Epidermal melanocyte (primary cell): ENCODE data around the gene COL23A1.

Experiments used
- DNase-seq: peaks from one replicate; pipeline ENCODE4 v3.0.0; 2011; ENCODE audit warnings: low spot score; ENCODE audit not compliant: insufficient read length

COL23A1 gene

DNA sequence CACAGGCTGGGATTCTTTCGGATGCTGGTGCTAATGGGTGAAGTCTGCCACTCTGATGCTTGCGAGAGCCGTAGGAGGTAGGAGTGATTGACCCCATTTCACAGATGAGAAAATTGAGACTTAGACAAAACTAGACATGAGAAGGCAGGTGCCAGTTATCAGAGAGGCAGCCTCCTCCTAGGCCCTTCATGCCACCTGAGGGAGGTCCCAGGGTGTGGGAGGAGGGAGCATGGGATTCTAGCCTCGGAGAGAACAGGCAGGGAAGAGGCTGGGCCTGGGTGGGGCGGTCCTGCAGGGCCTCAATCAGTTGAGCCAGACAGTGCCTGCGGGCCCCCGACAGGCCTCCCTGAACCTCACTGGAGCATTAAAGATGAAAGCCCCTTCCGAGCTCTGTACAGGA is 112.4 kb downstream of the COL23A1 start:
- no peak for DNase-seq

DNA sequence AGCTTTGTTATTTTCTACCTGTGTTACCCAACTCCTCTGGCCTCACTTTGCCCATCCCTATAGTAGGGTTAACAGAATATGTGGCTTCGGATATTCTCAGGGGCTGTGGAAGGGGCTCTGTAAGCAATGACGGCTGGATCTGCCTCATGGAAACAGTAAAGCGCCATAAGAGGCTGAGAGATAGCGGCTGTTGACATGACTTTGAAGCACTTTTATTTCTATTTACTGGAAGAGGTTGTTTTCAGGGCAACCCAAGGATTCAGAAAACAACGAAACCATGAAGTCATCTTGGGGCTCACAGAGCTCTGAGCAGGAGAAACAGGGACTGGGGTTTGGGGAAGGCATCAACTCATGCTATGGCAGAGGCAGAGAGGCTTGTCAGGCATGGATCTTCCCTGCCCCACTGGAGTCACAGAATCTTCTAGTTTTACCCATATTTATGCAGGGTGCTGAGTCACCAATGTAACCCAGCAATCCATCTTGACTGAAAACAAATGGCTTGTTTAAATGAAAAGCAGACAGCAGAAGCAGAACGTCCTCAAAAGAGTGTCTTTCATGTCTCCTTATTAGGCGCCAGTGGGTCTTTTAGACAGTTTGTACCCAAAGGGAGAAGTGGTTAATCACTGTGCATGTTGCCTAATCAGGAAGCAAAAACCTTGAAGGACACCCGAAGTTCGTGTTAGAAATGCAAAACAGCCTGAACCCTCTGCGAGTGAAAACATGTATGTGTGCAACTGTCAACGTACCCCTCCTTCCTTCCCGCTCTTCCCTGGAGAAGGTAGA is 113.0 kb downstream of the COL23A1 start:
- no peak for DNase-seq

DNA sequence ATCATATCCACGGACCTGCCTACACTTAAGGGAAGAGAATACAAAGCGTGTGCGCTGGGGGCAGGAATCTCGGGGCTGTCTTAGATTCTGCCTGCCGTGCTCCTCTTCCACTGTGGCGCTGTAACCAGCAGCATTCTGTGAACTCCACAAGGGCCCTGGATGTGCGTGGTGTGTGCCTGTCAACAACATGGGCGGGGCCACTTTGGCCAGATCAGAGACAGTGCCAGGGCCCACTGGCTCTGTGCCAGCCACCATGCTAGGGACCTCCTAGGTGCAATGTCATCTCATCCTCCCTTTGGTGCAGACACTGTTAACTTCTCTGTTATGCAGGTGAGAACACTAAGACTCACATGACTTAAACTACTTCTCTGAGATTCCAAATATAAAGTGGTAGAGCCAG is 113.7 kb downstream of the COL23A1 start:
- DNase-seq: no peak

DNA sequence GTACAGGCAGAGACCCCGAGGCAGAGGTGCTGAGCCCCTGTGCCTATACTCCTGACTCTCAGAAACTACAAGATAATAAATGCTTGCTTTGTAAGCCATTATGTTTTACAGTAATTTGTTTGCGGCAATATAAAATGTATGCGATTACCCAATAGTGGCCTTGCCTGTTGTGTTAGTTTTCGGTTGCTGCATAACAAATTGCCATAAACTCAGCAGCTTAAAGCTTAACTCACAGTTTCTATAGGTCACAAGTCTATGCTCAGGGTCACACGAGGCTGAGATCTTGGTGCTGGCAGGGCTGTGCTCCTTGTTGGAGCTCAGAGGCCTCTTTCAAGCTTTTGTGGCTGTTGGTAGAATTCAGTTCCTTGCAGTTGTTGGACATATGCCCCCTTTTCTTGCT is 114.8 kb downstream of the COL23A1 start:
- no peak for DNase-seq

DNA sequence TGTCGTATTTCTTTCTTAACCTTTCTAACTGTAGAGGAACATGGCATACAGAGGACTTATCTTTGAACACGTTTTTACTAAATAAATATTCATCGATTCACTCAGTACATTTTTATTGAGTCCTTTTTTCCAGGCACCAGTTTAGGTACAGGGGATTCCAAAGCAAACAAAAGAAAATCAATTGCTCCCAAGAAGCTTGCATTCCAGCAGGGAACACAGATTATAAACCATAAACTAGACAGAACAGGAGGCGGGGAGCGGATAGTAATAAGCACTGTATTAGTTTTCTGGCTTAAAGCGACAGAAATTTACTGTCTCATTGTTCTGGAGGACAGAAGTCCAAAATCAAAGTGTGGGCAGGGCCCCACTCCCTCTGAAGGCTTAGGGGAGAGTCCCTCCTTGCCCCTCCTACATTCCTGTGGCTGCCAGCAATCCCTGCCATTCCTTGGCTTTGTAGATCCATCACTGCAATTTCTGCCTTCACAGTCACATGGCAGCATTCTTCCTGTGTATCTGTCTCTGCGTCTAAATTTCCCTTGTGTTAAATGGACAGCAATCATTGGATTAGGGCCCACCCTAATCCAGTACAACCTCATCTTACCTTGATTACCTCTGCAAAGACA is 115.5 kb downstream of the COL23A1 start:
- no peak for DNase-seq

DNA sequence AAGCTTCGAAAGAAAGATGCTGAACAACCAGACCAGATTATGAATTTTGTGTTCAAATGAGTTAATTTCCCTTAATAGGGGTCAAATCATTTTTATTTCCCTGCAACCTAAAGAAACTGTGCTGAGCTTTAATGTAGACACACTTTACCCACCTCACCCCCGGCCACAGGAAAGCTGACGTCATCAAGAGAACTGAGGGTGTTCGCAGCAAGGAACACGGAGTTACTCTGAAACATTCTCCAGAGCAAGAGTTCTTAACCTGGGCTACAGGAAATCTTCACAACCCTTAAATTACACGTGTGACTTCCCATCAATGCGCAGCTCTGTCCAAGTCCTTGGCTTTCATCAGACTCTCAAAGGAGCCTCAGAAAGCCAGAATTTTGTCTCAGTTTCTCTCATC is 116.3 kb downstream of the COL23A1 start:
- DNase-seq: no peak

DNA sequence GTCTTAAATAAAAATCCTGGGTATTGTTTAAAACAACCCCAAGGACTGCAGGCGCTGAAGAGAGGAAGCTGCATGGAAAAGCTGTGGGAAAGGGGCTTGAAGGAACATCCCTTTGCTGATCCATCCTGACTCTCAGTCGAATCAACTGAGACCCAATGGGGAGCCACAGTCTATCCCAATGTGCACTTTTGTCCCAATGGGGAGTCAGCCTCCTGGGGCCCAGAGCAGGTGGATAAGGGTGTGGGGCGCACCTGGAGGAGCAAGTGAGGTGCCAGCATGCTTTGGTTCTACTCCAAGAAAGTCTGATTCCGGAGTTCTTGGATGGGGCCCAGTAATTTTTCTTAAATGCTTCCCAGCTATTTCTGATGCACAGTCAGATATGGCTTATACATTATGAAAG is 118.1 kb downstream of the COL23A1 start:
- no peak for DNase-seq

DNA sequence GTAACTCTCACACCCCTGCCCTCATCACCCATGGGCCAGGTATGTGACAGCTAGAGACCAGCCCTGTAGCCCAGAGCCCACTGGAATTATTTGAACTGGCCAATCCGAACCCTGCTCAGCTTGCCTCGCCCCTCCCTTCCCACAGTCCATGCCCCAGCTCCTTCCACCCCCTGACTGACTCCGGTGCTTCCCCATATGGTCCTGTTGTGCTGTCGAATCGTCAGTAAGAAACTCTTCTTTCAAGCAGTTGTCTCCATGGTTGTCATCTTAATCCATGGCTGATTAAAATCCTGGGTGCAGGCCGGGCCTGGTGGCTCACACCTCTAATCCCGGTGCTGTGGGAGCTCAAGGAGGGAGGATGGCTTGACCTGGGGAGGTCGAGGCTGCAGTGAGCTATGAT is 118.5 kb downstream of the COL23A1 start:
- no peak for DNase-seq

DNA sequence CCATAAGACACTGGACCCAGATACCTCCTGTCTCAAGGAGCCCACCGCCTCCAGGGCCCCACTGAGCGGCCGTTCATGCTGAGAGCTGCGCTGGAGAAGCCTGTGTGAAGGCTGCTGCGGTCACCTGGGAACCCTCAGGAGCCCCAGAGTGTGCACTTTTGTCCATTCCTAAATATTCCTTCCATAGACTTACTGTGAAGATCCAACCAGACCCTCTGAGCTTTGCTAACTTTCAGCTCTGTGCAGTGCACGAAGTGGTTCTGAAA is 119.5 kb downstream of the COL23A1 start:
- no peak for DNase-seq

DNA sequence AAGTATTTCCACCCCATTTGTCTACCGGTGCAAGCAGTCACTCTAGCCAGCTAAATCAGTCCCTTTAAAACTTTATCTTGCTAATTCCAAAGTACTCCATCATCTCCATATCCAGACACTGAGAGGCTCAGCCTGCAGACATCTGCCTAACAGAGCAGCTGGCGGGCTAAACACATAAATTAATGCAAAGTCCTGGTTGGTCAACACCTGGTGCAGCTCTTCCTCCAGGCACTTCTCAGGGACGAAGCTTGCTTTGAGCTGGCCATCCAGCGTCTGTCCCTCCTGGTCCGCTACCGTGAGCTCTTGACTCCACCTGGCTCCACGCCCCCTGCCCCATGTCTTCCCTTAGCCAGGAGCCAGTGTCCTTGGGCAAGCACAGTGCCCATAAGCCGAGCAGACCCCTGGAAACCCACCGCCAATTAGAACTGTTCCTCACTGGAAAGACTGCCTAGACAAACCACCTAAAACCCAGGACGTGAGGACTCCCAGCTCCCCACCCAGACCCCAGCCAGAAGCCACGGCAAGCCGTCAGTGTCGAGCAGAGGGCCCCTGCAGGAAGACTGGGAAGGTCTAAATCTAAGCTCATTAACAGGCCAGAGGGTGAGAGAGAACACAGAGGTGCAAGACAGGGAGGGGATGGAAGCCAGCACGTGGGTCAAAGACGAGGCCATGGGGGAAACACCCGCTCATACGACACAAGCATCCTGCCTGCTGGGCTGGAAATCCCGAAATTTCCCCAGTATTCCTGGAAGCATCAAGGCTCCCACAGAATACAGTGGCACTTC is 120.0 kb downstream of the COL23A1 start:
- DNase-seq: no peak

DNA sequence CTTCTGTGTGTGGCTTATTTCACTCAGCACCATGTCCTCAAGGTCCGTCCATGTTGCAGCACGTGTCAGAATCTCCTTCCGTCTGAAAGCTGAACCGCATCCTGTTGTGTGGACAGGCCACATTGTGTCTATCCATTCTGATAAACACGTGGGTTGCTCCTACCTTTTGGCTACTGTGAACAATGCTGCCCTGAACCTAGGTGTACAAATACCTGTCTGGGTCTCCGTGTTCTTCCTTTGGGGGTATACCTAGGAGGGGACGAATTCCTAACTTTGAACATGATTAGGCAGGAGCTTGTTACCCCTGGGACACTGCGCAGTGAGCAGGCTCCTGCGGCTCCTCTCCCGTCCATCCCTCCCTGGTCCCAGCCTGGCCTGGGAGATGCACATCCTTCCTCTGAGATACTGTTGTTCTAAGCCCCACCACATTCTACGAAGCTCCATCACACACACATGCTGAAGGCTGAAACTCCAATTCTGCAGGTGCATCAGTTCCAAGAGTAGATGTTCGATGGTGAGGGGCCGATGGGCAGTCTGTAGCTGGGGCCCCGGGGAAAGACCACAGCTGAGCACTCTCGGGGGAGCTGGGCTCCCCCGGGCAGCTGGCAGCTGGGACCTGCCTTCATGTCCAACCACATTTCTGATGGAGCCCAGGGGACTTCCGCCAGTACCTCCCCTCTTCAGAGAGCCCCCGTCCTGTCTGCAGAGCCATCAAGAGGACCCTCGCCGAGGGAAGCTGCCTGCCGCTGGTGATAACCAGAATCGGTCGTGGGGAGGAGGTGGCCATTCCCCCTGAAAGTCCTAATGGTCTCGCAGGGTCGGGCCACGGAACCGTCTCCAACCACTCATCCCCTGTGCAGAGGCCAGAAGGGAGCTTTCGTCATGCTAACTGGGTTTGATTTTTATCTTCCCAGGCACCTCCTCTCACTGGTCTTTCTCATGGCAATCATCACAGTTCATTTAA is 120.9 kb downstream of the COL23A1 start:
- DNase-seq: no peak

DNA sequence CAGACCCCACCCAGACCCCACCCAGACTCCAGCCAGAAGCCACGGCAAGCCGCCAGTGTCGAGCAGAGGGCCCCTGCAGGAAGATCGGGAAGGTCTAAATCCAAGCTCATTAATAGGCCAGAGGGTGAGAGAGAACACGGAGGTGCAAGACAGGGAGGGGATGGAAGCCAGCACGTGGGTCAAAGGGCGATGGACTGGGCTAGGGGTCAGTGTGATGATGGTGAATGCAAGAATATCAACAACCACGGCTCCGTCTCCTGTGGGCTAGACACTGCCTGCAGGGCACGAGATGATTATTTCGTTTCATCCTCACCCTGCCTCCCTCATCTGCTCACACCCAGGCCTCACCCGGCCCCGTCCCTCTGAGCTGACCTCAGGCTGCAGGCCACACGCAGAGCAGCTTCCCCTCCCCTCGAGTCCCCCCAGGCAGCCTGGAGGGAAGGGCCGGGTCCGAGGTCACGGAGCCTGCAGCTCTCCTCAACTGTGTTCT is 122.0 kb downstream of the COL23A1 start:
- no peak for DNase-seq

DNA sequence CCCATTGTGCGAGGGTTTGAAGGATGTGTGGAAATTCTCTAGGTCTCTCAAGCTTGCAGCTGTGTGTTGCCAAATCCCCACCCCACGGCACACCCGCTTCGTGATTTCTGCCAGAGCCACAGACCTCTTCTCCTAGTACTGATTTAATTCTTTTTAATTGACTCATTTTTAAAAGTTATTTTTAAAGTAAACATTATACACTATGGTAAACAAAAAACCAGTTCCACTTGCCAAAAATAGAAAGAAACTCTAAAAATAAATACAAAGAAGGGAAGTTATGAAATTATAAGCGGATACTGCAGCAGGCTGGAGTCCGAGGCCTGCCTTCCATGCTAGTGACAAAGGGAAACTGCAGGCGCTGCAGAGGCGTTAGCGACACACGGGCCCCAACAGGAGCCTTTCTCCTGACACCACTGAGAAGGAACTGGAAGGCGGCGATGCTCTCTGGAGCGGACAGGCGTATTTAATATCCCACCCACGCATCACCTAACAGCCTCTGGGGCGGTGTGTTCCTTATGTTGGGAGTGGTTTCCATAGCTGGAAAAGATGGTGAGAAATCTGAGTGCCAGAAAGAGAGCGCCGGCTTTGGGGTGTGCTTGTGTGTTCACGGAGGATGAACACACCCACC is 122.5 kb downstream of the COL23A1 start:
- no peak for DNase-seq

DNA sequence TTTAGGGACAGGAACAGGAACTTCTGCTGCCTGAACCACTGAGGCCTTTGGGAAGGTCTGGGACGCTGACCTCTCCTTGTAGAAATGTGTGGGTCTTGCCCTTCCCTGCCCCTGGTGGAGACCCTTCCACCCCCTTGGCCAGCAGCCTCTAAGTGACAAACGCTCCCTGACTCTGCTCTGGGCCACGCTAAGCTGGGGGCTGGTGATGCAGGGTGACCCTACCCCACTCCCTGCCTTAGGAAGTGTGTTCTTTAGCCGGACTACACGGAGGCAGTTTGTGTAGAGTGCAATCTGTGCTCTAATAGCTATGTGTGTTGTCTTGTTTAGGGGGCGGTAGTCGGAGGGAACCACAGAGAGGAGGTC is 123.0 kb downstream of the COL23A1 start:
- DNase-seq: no peak

DNA sequence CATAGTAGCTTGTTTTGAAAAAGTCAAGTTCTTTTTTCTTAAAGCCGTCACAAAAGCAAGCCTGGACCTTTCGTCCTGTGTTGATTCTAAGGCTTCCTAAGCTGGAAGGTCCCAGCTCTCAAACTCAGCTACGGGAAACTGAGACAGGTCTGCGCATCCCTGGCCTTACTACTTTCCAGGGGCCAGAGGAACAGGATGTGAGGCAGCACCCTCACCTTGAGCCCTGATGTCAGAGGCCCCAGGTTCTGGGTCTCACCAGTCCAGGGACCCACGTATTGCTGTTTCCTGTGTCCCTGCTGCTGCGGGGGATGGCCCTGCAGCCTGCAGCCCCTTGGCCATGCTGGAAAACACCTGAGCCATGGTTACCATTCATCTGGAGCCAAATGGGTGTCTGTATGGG is 123.9 kb downstream of the COL23A1 start:
- no peak for DNase-seq

DNA sequence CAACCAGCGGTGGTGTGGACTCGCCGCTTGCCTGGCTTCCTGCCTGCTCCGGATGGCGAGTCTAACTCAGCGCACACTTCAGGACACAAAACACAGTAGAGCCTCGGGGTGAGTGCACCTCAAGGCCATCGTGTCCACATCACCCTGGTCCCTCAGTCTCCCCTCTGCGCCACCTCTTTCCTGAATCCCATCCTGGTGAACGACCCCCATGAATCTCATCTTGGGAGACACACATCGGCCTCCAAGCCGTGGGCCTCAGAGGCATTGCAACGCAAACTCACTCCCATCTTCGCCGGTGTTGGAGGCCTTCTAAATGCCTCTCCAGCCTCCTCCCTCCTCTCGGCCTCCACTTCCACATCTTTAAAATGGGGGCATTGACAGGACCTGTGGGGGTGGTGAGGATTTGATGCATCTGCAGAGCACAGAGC is 124.3 kb downstream of the COL23A1 start:
- no peak for DNase-seq

DNA sequence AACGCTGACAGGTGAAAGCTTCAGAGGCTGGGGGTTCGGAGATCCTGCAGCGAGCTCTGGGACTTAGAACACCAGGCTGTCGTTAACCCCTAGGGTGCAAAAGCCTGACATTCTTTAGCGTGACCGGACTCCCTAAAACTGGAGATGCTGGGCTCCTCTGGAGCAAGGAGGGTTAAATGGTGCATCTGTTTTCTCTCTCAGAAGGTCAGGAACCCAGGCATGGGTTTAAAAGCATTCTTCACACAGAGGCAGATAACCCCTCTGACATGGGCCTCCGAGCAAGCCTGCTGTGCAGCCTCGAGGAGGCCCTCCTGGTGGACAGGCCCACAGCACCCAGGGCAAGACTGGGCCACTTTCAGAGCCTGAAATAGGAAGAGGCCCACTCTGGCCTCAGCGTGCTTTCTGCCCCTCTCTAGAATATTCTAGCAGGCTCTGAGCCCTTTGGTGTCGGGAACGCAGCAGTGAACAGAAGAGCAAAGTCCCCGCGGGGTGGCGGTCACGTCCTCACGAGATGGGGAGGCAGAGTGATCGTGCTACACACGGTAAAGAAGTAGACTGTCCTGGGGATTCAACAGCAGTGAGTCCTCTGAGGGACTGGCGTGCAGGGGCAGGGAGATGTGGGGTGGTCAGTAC is 124.8 kb downstream of the COL23A1 start:
- no peak for DNase-seq

DNA sequence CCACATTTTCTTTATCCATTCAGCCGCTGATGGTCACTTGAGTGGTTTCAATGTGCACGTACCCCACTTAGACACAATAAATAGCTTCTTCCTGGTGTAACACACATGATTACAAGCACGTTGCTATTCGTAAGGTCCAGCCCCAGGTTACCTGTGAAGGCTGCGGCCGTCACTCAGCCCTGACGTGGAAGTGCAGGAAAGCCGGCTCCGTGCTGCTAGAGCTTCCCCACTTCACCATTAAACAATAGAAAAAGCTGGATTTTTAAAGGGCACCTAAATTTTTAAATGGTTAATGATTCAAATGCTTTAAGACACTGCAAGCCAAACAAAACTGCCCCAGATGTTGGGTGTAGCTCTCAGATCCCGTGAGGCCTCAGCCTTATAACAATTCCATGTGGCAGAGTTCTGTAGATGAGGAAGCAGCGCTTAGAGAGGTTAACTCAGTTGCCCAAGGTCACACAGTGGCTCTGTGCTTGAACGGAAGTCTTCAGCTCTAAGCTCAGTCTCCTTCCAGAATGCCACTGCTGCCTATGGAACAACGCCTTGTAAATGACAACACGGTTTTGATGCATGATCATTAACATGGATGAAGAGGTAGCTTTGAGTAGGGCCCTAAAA is 125.7 kb downstream of the COL23A1 start:
- DNase-seq: no peak

DNA sequence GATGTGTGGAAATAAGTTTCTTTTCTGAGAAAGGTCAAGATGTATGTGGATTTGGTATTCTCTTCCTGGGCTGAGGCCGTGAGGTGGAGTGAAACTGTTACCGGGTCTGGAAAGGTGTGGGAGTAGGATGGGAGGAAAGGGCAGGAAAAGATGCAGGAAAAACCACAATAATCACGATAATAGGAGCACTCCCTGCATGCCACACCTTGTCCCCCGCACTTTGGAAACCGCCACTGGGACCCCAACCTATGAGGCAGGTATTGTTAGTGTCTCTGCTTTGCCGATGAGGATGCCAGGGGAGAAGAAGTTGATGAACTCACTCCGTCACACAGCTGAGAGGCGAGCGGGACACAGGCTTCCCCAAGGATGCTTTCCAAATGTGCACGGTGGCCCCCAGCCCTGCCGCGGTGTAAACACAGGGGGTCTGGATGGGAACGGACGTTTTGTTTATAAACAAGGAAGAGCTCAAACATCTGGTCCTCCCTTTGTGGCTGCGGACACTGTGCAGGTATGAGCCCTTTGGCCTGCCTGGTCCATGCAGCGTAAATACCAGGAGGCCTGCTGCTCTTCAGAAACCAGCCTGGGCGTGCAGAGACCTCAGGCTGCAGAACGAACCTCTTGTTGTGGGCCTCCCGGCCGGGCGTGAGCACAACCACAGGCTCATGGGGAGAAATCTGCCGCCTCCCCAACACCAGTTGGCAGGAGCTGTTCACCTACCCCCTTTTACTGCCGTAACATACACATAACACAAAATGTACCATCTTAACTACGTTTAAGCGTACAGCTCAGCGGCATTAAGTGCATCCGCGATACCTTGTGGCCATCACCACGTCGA is 126.7 kb downstream of the COL23A1 start:
- DNase-seq: no peak
